ENCODE measurements around the gene INPP5D. TPM values are rescaled to one million over a fixed set of nuclear protein-coding genes. Genes with fewer than 3 reads are reported as not detected.

Gene INPP5D
- total and polyA plus RNA-seq, 2 donors (not counting 1 experiment from before 2014, with no cell fraction given) = 0.01 to 0.33 TPM

- Histone ChIP-seq H3K4me3 (replicated peaks in 1 of 4; ENCODE audit: control extremely low read depth in 1 of 4, insufficient read depth in 1 of 4, low read depth in 3 of 4, low read length in 4 of 4) (no peak overlapping the region), H3K4me1 (ENCODE audit: control insufficient read depth, extremely low read depth, insufficient read depth, low read length) (no peaks in the 10 kb centered on the region), H3K27me3 (ENCODE audit: control insufficient read depth, insufficient read depth, low read length) (no peaks in the 10 kb centered on the region), H3K9me3 (ENCODE audit: control insufficient read depth, insufficient read depth, low read depth, low read length) (no peaks in the 10 kb centered on the region), H3K36me3 (ENCODE audit: control insufficient read depth, insufficient read depth, low read length) (no peaks in the 10 kb centered on the region), H3K4me2 (ENCODE audit: extremely low read depth, insufficient read depth, low read length) (no peak overlapping the region), H4K20me1 (ENCODE audit: control insufficient read depth, extremely low read depth, insufficient read depth, low read length) (no peaks in the 10 kb centered on the region), H3K79me2 (ENCODE audit: control insufficient read depth, insufficient read depth, low read length) (no peaks in the 10 kb centered on the region), H2AFZ (ENCODE audit: low read length) (no peak overlapping the region), H3K27ac (ENCODE audit: insufficient read depth, low read length) (no peak overlapping the region), H3K9ac (ENCODE audit: insufficient read depth, low read length) (no peak overlapping the region)
- TF ChIP-seq EZH2 (IDR thresholded peaks at IDR 0.05; ENCODE audit: low read length, missing control alignments) = no peak
- TF ChIP-seq, protein P1, sequence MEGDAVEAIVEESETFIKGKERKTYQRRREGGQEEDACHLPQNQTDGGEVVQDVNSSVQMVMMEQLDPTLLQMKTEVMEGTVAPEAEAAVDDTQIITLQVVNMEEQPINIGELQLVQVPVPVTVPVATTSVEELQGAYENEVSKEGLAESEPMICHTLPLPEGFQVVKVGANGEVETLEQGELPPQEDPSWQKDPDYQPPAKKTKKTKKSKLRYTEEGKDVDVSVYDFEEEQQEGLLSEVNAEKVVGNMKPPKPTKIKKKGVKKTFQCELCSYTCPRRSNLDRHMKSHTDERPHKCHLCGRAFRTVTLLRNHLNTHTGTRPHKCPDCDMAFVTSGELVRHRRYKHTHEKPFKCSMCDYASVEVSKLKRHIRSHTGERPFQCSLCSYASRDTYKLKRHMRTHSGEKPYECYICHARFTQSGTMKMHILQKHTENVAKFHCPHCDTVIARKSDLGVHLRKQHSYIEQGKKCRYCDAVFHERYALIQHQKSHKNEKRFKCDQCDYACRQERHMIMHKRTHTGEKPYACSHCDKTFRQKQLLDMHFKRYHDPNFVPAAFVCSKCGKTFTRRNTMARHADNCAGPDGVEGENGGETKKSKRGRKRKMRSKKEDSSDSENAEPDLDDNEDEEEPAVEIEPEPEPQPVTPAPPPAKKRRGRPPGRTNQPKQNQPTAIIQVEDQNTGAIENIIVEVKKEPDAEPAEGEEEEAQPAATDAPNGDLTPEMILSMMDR (conservative IDR thresholded peaks at IDR 0.05 in 1 of 2, IDR thresholded peaks at IDR 0.05 in 1 of 2; ENCODE audit: low read depth in 1 of 2, low read length in 2 of 2) = no peak
- peak in 1 of 2 donors; percentile 25 for DNase-seq (ENCODE audit: low read depth in 2 of 2)
Observed at GRCh38 chr2:233244818-233245217, 184.7 kb downstream of the INPP5D start.

- no peaks in the 10 kb centered on the region for H3K27me3 ChIP-seq (ENCODE audit: control insufficient read depth, insufficient read depth, low read length)
- no peaks in the 10 kb centered on the region for H3K36me3 ChIP-seq (ENCODE audit: control insufficient read depth, insufficient read depth, low read length)
- no peak overlapping the region for H2AFZ ChIP-seq (ENCODE audit: low read length)
- H3K9me3 ChIP-seq (ENCODE audit: control insufficient read depth, insufficient read depth, low read depth, low read length) = no peaks in the 10 kb centered on the region
- no peak overlapping the region for H3K4me2 ChIP-seq (ENCODE audit: extremely low read depth, insufficient read depth, low read length)
- no peak overlapping the region for H3K9ac ChIP-seq (ENCODE audit: insufficient read depth, low read length)
- H3K4me1 ChIP-seq (ENCODE audit: control insufficient read depth, extremely low read depth, insufficient read depth, low read length) = no peaks in the 10 kb centered on the region
- no peaks in the 10 kb centered on the region for H3K79me2 ChIP-seq (ENCODE audit: control insufficient read depth, insufficient read depth, low read length)
- TF ChIP-seq, protein P1 (conservative IDR thresholded peaks at IDR 0.05 in 1 of 2, IDR thresholded peaks at IDR 0.05 in 1 of 2; ENCODE audit: low read depth in 1 of 2, low read length in 2 of 2) = no peak
- no peak for TF ChIP-seq EZH2 (IDR thresholded peaks at IDR 0.05; ENCODE audit: low read length, missing control alignments)
- no peak overlapping the region for H3K27ac ChIP-seq (ENCODE audit: insufficient read depth, low read length)
- no peak for DNase-seq (ENCODE audit: low read depth in 2 of 2)
- no peaks in the 10 kb centered on the region for H4K20me1 ChIP-seq (ENCODE audit: control insufficient read depth, extremely low read depth, insufficient read depth, low read length)
- H3K4me3 ChIP-seq (replicated peaks in 1 of 4; ENCODE audit: control extremely low read depth in 1 of 4, insufficient read depth in 1 of 4, low read depth in 3 of 4, low read length in 4 of 4) = no peak overlapping the region
Observed at GRCh38 chr2:233245406-233245805, 185.3 kb downstream of the INPP5D start.

GRCh38 chr2:233247116-233247515 is 187.0 kb downstream of the INPP5D start:
- H3K9ac ChIP-seq (ENCODE audit: insufficient read depth, low read length) = no peak overlapping the region
- no peak overlapping the region for H3K4me3 ChIP-seq (replicated peaks in 1 of 4; ENCODE audit: control extremely low read depth in 1 of 4, insufficient read depth in 1 of 4, low read depth in 3 of 4, low read length in 4 of 4)
- H3K4me2 ChIP-seq (ENCODE audit: extremely low read depth, insufficient read depth, low read length) = no peak overlapping the region
- no peaks in the 10 kb centered on the region for H3K36me3 ChIP-seq (ENCODE audit: control insufficient read depth, insufficient read depth, low read length)
- no peaks in the 10 kb centered on the region for H3K27me3 ChIP-seq (ENCODE audit: control insufficient read depth, insufficient read depth, low read length)
- DNase-seq (ENCODE audit: low read depth in 2 of 2) = no peak
- H3K9me3 ChIP-seq (ENCODE audit: control insufficient read depth, insufficient read depth, low read depth, low read length) = no peaks in the 10 kb centered on the region
- H4K20me1 ChIP-seq (ENCODE audit: control insufficient read depth, extremely low read depth, insufficient read depth, low read length) = no peaks in the 10 kb centered on the region
- H2AFZ ChIP-seq (ENCODE audit: low read length) = no peak overlapping the region
- no peaks in the 10 kb centered on the region for H3K4me1 ChIP-seq (ENCODE audit: control insufficient read depth, extremely low read depth, insufficient read depth, low read length)
- TF ChIP-seq, protein P1 (conservative IDR thresholded peaks at IDR 0.05 in 1 of 2, IDR thresholded peaks at IDR 0.05 in 1 of 2; ENCODE audit: low read depth in 1 of 2, low read length in 2 of 2) = no peak
- no peak for TF ChIP-seq EZH2 (IDR thresholded peaks at IDR 0.05; ENCODE audit: low read length, missing control alignments)
- no peak overlapping the region for H3K27ac ChIP-seq (ENCODE audit: insufficient read depth, low read length)
- peaks cover 6% of the 10 kb centered on the region for H3K79me2 ChIP-seq (ENCODE audit: control insufficient read depth, insufficient read depth, low read length)

All from fibroblast of lung (primary cell).